ENCODE data around the gene UBN1. TPM values are rescaled to one million over a fixed set of nuclear protein-coding genes. Genes with fewer than 3 reads are reported as not detected.
A peak's percentile ranks its signal among the peaks of the same experiment; 100 is the strongest.

Gene UBN1
- total RNA-seq, 2 donors from 2014 or later: 43.8 to 55.9 TPM

- Mint-ChIP-seq H3K27me3 (no peaks in the 10 kb centered on the region), H3K4me3 (no peak overlapping the region), H3K9me3 (no peaks in the 10 kb centered on the region), H3K4me1 (ENCODE audit: low read depth in 2 of 2) (peaks cover 0 to 11% of the 10 kb centered on the region in 2 donors), H3K27ac (no peak overlapping the region), H3K36me3 (peaks cover 26% of the 10 kb centered on the region)
- no peak for DNase-seq (ENCODE audit: low spot score)
- no peak for ATAC-seq
These were observed 16.9 kb upstream of the UBN1 start for GRCh38 chr16:4830408-4830807.

GRCh38 chr16:4831616-4832015 is 15.7 kb upstream of the UBN1 start:
- ATAC-seq (no peak), DNase-seq (ENCODE audit: low spot score) (no peak)
- Mint-ChIP-seq H3K9me3 (no peaks in the 10 kb centered on the region), H3K27me3 (no peaks in the 10 kb centered on the region), H3K36me3 (peaks cover 31% of the 10 kb centered on the region), H3K27ac (no peak overlapping the region), H3K4me3 (no peak overlapping the region), H3K4me1 (ENCODE audit: low read depth in 2 of 2) (peaks cover 0 to 14% of the 10 kb centered on the region in 2 donors)

DNA sequence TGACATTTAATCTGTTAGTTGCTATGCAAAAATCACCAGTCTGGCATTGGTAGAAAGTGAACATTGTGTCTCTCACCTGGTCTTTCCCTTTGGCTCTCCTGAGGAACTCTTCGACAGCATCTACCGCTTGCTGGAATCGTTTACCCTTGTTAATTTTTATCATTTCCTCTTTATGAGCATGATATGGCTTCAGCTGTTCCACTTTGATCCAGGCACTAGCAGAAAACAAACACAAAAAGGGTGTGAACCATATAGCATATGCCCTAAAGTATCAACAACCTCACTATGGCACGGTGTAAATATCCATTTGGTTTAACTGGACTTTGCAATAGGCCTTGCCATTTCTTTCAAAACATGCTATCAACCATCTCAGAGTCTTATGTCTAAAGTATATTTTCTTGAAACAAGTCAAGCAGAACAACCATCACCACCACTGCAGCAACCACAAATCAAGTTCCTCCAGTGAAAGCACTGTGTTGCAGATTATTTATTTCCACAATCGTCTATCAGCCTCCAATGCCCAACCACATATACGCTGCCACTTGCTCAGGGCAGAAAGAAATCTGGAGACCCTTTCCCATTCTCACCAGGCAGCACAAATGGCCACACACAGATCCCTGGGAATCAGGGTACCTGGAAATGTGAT is 14.5 kb upstream of the UBN1 start:
- no peak for ATAC-seq
- no peaks in the 10 kb centered on the region for H3K27me3 Mint-ChIP-seq
- H3K9me3 Mint-ChIP-seq: no peaks in the 10 kb centered on the region
- H3K4me1 Mint-ChIP-seq (ENCODE audit: low read depth in 2 of 2): peaks cover 0 to 17% of the 10 kb centered on the region in 2 donors
- no peak overlapping the region for H3K4me3 Mint-ChIP-seq
- H3K27ac Mint-ChIP-seq: no peak overlapping the region
- peaks cover 32% of the 10 kb centered on the region for H3K36me3 Mint-ChIP-seq
- no peak for DNase-seq (ENCODE audit: low spot score)

DNA sequence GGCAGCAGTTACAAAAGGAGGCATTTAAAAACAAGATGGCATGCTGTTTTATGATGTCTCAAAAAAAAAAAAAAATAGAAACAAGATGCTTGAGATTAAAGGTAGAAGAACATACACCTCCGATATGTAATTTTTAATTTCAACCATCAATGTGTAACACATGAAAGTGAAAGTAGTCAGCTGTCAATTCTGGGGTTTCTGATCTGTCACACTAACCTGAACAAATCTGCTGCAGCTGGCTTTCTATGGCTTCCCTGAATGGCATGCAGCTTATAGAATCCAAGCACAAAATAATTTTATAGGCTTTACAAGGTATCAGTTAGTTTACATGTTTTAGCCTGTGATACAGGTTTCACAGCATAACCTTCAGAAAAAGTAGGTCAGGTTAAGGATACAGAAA is 13.7 kb upstream of the UBN1 start:
- no peak overlapping the region for H3K4me3 Mint-ChIP-seq
- H3K27ac Mint-ChIP-seq: no peak overlapping the region
- no peaks in the 10 kb centered on the region for H3K9me3 Mint-ChIP-seq
- H3K4me1 Mint-ChIP-seq (ENCODE audit: low read depth in 2 of 2): peaks cover 0 to 17% of the 10 kb centered on the region in 2 donors
- H3K36me3 Mint-ChIP-seq: peaks cover 32% of the 10 kb centered on the region
- H3K27me3 Mint-ChIP-seq: no peaks in the 10 kb centered on the region
- ATAC-seq (no peak), DNase-seq (ENCODE audit: low spot score) (no peak)

DNA sequence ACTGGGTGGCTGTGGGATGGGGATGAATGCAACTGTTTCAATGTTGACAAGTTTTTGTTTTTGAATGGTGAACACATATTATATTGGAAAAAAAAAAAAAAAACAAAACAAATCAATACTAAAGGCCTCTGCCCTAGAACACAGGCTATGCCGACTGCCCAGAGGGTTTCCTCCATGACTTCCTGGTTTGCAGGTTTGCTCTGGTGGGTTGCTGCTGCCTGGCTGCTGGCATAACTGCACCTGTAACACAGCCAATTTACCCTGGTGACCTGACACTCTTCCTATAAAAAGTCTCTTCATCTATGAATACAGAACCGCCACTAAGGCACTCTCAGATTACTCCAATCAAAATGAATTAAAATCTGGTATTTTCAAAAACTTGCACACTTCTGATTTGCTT is 10.6 kb upstream of the UBN1 start:
- Mint-ChIP-seq H3K4me3 (no peak overlapping the region), H3K27me3 (no peaks in the 10 kb centered on the region), H3K4me1 (ENCODE audit: low read depth in 2 of 2) (peaks cover 8 to 14% of the 10 kb centered on the region in 2 donors), H3K27ac (peak overlapping the region in 1 of 2 donors; percentile 36), H3K9me3 (no peaks in the 10 kb centered on the region), H3K36me3 (peaks cover 31% of the 10 kb centered on the region)
- DNase-seq (ENCODE audit: low spot score) (no peak), ATAC-seq (no peak)

DNA sequence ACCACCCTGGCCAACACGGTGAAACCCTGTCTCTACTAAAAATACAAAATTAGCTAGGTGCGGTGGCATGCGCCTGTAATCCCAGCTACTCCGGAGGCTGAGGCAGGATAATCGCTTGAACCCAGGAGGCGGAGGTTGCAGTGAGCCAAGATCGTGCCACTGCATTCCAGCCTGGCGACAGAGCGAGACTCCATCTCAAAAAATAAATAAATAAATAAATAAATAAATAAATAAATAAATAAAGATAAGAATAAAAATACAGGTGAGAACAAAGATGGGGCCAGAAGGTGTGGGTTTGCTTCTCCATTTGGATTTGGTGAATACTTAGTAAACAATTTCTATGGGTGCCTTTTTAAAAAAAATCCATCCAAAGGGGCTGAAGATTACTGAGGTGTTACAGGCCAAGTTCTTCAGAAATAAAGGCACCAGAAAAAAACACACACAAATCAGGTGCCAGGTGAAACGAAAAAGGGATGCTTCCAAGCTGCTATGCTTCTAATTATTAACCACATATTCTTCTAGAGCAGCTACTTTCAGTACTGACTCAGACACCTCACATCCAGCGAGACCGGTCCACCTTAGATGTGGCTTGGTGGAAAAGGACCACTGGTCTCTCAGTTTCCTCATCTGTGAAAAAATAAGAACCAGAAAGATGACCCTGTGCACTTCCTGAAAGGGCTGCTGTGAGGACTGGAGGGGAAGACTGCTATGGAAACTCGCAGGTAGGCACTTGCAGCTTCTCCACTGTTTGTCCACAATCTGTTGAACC is 9.4 kb upstream of the UBN1 start:
- H3K4me1 Mint-ChIP-seq (ENCODE audit: low read depth in 2 of 2): peaks cover 8 to 12% of the 10 kb centered on the region in 2 donors
- H3K4me3 Mint-ChIP-seq: no peak overlapping the region
- ATAC-seq (no peak), DNase-seq (ENCODE audit: low spot score) (no peak)
- H3K27me3 Mint-ChIP-seq: no peaks in the 10 kb centered on the region
- no peaks in the 10 kb centered on the region for H3K9me3 Mint-ChIP-seq
- H3K27ac Mint-ChIP-seq: no peak overlapping the region
- H3K36me3 Mint-ChIP-seq: peaks cover 20% of the 10 kb centered on the region

GRCh38 chr16:4839942-4840341 is 7.3 kb upstream of the UBN1 start:
- H3K4me1 Mint-ChIP-seq (ENCODE audit: low read depth in 2 of 2): peaks cover 8 to 14% of the 10 kb centered on the region in 2 donors
- H3K36me3 Mint-ChIP-seq: peaks cover 19% of the 10 kb centered on the region
- H3K4me3 Mint-ChIP-seq: no peak overlapping the region
- ATAC-seq (no peak), DNase-seq (ENCODE audit: low spot score) (no peak)
- H3K27ac Mint-ChIP-seq: no peak overlapping the region
- H3K27me3 Mint-ChIP-seq: no peaks in the 10 kb centered on the region
- no peaks in the 10 kb centered on the region for H3K9me3 Mint-ChIP-seq

DNA sequence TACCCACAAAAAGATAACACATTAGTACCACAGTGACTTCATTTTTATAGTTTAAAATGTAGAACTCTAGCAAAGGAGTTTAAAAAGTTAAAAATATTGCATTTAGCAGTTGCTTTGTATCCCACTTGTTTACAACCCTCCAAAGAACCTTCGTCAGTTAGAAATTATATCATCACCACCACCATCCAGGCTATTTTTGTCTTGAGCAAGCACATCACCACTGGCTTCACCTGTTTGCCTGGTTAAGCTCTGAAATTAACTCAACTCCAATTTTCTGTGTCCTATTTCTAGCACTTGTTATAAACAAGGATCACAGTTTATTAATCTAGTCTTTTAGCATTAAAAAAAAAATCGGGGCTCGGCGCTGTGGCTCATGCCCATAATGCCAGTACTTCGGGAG is 6.3 kb upstream of the UBN1 start:
- Mint-ChIP-seq H3K36me3 (peaks cover 25% of the 10 kb centered on the region), H3K27me3 (no peaks in the 10 kb centered on the region), H3K27ac (no peak overlapping the region), H3K9me3 (no peaks in the 10 kb centered on the region), H3K4me3 (no peak overlapping the region), H3K4me1 (ENCODE audit: low read depth in 2 of 2) (peaks cover 17 to 21% of the 10 kb centered on the region in 2 donors)
- ATAC-seq: no peak
- no peak for DNase-seq (ENCODE audit: low spot score)

- ATAC-seq (peak in 1 of 2 donors; percentile 3), DNase-seq (ENCODE audit: low spot score) (no peak)
- no peaks in the 10 kb centered on the region for H3K9me3 Mint-ChIP-seq
- peaks cover 41 to 42% of the 10 kb centered on the region in 2 donors for H3K4me1 Mint-ChIP-seq (ENCODE audit: low read depth in 2 of 2)
- H3K4me3 Mint-ChIP-seq: peak overlapping the region; percentile 99
- no peaks in the 10 kb centered on the region for H3K27me3 Mint-ChIP-seq
- peaks cover 11% of the 10 kb centered on the region for H3K36me3 Mint-ChIP-seq
- peak overlapping the region; percentile 80 to 88 for H3K27ac Mint-ChIP-seq
These were observed 779 bp upstream of the UBN1 start for GRCh38 chr16:4846503-4846900.

DNA sequence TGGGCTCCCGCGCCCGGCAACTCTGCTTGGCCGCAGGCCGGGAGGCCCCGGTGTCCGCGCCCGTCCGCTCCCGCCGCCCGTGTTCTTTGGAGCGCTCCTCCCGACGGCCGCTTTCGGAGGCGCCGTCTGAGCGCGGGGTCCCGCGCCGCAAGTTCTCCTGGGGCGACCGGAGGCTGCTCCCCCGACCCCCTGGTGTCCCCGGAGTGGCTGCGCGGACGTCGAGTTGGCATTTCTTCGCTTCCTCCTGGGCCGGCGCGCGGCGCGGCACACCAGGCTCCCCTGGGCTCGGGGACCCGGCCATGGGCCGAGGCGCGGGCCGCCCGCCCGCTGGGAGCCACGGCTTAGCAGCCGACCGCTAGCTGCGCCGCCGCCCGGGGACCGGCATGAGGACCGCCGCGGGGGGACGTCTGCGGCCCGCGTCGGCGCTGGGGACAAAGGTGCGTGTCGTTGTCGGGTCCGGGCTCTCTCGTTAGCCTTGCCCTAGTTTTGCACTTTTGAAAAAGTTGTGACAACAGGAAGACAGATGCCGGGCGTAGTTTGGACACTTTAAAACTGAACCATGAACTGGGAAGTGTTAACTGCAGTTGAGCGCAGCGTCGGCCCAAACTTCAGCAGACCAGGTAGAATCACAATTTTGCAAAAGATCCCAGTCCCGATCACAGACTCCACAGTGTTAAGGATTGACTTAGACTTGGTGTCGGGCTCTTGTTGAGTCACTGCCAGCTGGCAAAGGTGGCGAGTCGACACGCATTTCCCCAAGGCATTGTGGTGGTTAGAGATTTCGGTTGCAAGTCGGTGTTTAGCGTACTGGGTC is 700 bp downstream of the UBN1 start:
- peaks cover 11% of the 10 kb centered on the region for H3K36me3 Mint-ChIP-seq
- H3K4me3 Mint-ChIP-seq: peak overlapping the region; percentile 96
- no peaks in the 10 kb centered on the region for H3K9me3 Mint-ChIP-seq
- H3K4me1 Mint-ChIP-seq (ENCODE audit: low read depth in 2 of 2): peaks cover 44% of the 10 kb centered on the region in 2 donors
- DNase-seq (ENCODE audit: low spot score): no peak
- no peaks in the 10 kb centered on the region for H3K27me3 Mint-ChIP-seq
- peak; percentile 4 to 34 for ATAC-seq
- peak overlapping the region; percentile 53 to 80 for H3K27ac Mint-ChIP-seq

DNA sequence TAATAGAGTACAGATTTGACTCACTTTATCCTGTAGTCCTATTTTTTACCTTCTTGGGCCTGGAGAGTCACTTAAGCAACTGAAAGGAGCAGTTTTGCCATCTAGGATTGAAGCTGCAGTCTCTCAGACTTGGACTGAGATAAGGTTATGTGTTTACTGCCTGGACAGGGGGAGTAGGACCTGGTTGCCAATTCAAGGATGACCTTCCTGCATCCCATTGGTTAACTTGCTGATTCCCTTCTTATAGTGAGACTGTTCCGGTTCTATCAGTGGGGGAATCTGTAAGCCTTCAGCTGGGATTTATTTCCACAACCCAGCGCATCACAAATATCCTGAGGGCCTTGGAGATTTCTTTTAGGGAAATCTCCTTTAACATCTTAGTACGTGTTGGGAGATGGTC is 2.9 kb downstream of the UBN1 start:
- no peak for ATAC-seq
- peaks cover 43 to 44% of the 10 kb centered on the region in 2 donors for H3K4me1 Mint-ChIP-seq (ENCODE audit: low read depth in 2 of 2)
- H3K27ac Mint-ChIP-seq: peak overlapping the region in 1 of 2 donors; percentile 2
- H3K4me3 Mint-ChIP-seq: no peak overlapping the region
- H3K27me3 Mint-ChIP-seq: no peaks in the 10 kb centered on the region
- H3K9me3 Mint-ChIP-seq: no peaks in the 10 kb centered on the region
- peaks cover 11% of the 10 kb centered on the region for H3K36me3 Mint-ChIP-seq
- DNase-seq (ENCODE audit: low spot score): no peak

DNA sequence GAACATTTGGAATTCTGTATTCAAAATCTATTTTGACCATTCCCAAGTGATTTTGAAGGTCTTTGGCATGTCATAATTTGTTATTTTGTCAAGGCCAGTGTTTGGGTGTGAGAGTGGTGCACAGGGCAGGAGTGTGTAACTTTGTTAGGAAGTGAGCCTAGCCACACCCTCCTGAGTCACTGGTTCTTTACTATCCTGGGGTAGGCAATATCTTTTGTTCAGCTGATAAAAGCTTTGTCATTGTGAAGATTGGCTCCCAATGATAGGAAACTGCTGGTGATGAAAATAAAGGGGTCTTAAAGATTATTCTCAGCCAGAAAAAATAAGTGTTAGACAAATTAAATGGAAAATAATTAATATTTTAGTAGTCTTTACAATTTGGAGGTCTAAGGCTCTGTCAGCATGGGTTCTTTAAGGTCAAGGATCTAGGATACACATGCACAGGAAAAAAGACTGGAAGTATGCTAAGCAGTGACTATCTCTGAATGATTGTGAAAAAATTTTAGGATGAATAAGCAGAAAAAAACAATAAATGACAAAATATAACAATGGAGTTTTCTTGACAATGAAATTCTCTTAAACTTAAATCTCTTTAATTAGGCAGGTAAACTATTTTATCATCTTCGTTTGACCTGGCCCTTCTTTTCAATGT is 5.1 kb downstream of the UBN1 start:
- ATAC-seq (no peak), DNase-seq (ENCODE audit: low spot score) (no peak)
- no peaks in the 10 kb centered on the region for H3K27me3 Mint-ChIP-seq
- no peak overlapping the region for H3K4me3 Mint-ChIP-seq
- no peak overlapping the region for H3K27ac Mint-ChIP-seq
- H3K4me1 Mint-ChIP-seq (ENCODE audit: low read depth in 2 of 2): peaks cover 31% of the 10 kb centered on the region in 2 donors
- no peaks in the 10 kb centered on the region for H3K9me3 Mint-ChIP-seq
- no peaks in the 10 kb centered on the region for H3K36me3 Mint-ChIP-seq

DNA sequence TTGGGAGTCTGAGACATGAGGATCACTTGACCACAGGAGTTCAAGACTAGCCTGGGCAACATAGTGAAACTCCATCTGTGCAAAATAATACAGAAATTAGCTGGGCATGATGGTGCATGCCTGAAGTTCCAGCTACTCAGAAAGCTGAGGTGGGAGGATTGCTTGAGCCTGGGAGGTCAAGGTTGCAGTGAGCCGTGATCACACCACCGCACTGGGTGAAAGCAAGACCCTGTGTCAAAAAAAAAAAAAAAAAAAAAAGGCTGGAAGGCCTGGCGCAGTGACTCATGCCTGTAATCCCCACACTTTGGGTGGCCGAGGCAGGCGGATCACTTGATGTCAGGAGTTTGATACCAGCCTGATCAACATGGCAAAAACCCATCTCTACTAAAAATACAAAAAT is 8.1 kb downstream of the UBN1 start:
- DNase-seq (ENCODE audit: low spot score) (no peak), ATAC-seq (no peak)
- no peak overlapping the region for H3K4me3 Mint-ChIP-seq
- peaks cover 26% of the 10 kb centered on the region for H3K36me3 Mint-ChIP-seq
- peaks cover 13 to 14% of the 10 kb centered on the region in 2 donors for H3K4me1 Mint-ChIP-seq (ENCODE audit: low read depth in 2 of 2)
- no peaks in the 10 kb centered on the region for H3K27me3 Mint-ChIP-seq
- H3K27ac Mint-ChIP-seq: no peak overlapping the region
- H3K9me3 Mint-ChIP-seq: no peaks in the 10 kb centered on the region

All from natural killer cell treated with Interleukin-12 subunit alpha and Interleukin-12 subunit beta and Interleukin-15 and Interleukin-18, amount 100 ng/mL, for 72 hours (primary cell).